HG03045 (cell line): ENCODE data around the gene DAPK2.
"Not testable (repeated sequence)": the region's sequence is repeated elsewhere in the genome, so short reads cannot be mapped to it uniquely, and the experiment has no call there.

Source experiments
- ATAC-seq: cut with Tn5 transposase; IDR thresholded peaks from one replicate; pipeline ENCODE4 v1.9.1; 2021; ENCODE audit warnings: mild to moderate bottlenecking, moderate library complexity; ENCODE audit not compliant: unreplicated experiment

The DAPK2 gene

GRCh38 chr15:64058279-64058678 lies 12.0 kb upstream of the DAPK2 start:
- ATAC-seq: no peak

GRCh38 chr15:64053674-64054073 lies 7.4 kb upstream of the DAPK2 start:
- ATAC-seq: not testable (repeated sequence)

GRCh38 chr15:64052925-64053491 lies 6.7 kb upstream of the DAPK2 start:
- no peak for ATAC-seq

GRCh38 chr15:64051407-64052259 lies 5.3 kb upstream of the DAPK2 start:
- no peak for ATAC-seq

- ATAC-seq: no peak
Measured at GRCh38 chr15:64051093-64051402, 4.8 kb upstream of the DAPK2 start.

GRCh38 chr15:64050281-64051092 lies 4.2 kb upstream of the DAPK2 start:
- ATAC-seq: no peak

- no peak for ATAC-seq
Measured at GRCh38 chr15:64048781-64049460, 2.6 kb upstream of the DAPK2 start.

- ATAC-seq: no peak
Measured at GRCh38 chr15:64045774-64046420, 388 bp downstream of the DAPK2 start.

- ATAC-seq: no peak
Measured at GRCh38 chr15:64045101-64045435, 1.2 kb downstream of the DAPK2 start.

GRCh38 chr15:64044300-64045100 lies 1.8 kb downstream of the DAPK2 start:
- no peak for ATAC-seq

GRCh38 chr15:64038878-64039610 lies 7.2 kb downstream of the DAPK2 start:
- no peak for ATAC-seq

- ATAC-seq: no peak
Measured at GRCh38 chr15:64037966-64038365, 8.3 kb downstream of the DAPK2 start.

- no peak for ATAC-seq
Measured at GRCh38 chr15:64037116-64037515, 9.2 kb downstream of the DAPK2 start.

- ATAC-seq: no peak
Measured at GRCh38 chr15:64035525-64035924, 10.8 kb downstream of the DAPK2 start.

- ATAC-seq: no peak
Measured at GRCh38 chr15:64034519-64034918, 11.8 kb downstream of the DAPK2 start.

GRCh38 chr15:64032329-64032728 lies 14.0 kb downstream of the DAPK2 start:
- no peak for ATAC-seq

- ATAC-seq: no peak
Measured at GRCh38 chr15:64030123-64030522, 16.2 kb downstream of the DAPK2 start.

- no peak for ATAC-seq
Measured at GRCh38 chr15:64029633-64030032, 16.7 kb downstream of the DAPK2 start.

GRCh38 chr15:64029110-64029509 lies 17.2 kb downstream of the DAPK2 start:
- no peak for ATAC-seq
